Nucleus accumbens (tissue), 56 donors: ENCODE results near the gene SPTLC3.

Experiments
- DNase-seq, 56 donors: peaks; one replicate each; lab custom pipeline; 2025; lab: John Stamatoyannopoulos, UW

Gene SPTLC3

GRCh38 chr20:13028673-13029072, 19.9 kb downstream of the SPTLC3 start:
- DNase-seq, result no peak

- DNase-seq, result peak in 1 of 56 donors; percentile 13
Observed at GRCh38 chr20:13029687-13030375, 21.1 kb downstream of the SPTLC3 start.

- DNase-seq, result no peak
Observed at GRCh38 chr20:13031751-13032150, 23.0 kb downstream of the SPTLC3 start.

- DNase-seq, result no peak
Observed at GRCh38 chr20:13034115-13034514, 25.3 kb downstream of the SPTLC3 start.

GRCh38 chr20:13034936-13035335, 26.2 kb downstream of the SPTLC3 start:
- no peak for DNase-seq

- DNase-seq, result no peak
Observed at GRCh38 chr20:13035399-13036152, 26.8 kb downstream of the SPTLC3 start.

GRCh38 chr20:13037727-13038126, 29.0 kb downstream of the SPTLC3 start:
- no peak for DNase-seq

- no peak for DNase-seq
Observed at GRCh38 chr20:13041574-13042457, 33.0 kb downstream of the SPTLC3 start.

GRCh38 chr20:13042458-13042794, 33.7 kb downstream of the SPTLC3 start:
- no peak for DNase-seq

GRCh38 chr20:13046409-13046808, 37.6 kb downstream of the SPTLC3 start:
- DNase-seq, result no peak

- DNase-seq, result no peak
Observed at GRCh38 chr20:13054011-13054410, 45.2 kb downstream of the SPTLC3 start.

GRCh38 chr20:13058666-13059389, 50.1 kb downstream of the SPTLC3 start:
- DNase-seq, result no peak

GRCh38 chr20:13059398-13060136, 50.8 kb downstream of the SPTLC3 start:
- no peak for DNase-seq

GRCh38 chr20:13060327-13060726, 51.6 kb downstream of the SPTLC3 start:
- DNase-seq, result no peak

GRCh38 chr20:13061381-13061780, 52.6 kb downstream of the SPTLC3 start:
- no peak for DNase-seq

GRCh38 chr20:13062789-13063188, 54.0 kb downstream of the SPTLC3 start:
- DNase-seq, result no peak

GRCh38 chr20:13068336-13068735, 59.6 kb downstream of the SPTLC3 start:
- no peak for DNase-seq

GRCh38 chr20:13081877-13082276, 73.1 kb downstream of the SPTLC3 start:
- no peak for DNase-seq

GRCh38 chr20:13082378-13082777, 73.6 kb downstream of the SPTLC3 start:
- DNase-seq, result no peak

GRCh38 chr20:13085275-13085674, 76.5 kb downstream of the SPTLC3 start:
- DNase-seq, result no peak
